ENCODE results near the gene CTAGE15.
"Not testable (repeated sequence)": the region's sequence is repeated elsewhere in the genome, so short reads cannot be mapped to it uniquely, and the experiment has no call there.

Gene CTAGE15

DNA sequence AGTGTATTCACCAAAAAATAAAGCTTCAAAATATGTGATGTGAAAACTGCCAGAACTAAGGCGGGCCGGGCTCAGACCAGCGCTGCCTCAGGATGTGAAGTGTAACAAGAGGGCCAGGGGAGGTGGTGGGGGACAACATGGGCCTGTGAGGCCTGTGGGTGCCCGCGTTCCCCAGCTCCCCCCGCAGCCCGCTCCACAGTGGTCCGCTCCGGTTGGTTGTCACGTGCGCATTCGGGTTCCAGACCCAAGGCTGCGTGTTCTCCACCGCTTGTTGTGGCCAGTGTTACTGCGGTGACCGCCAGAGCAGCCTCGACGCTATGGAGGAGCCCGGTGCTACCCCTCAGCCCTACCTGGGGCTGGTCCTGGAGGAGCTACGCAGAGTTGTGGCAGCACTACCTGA lies at the start of gene CTAGE15:
TSS of gene CTAGE15 (plus strand) at position 301 of the 400 bp plus-strand sequence. CDS start at position 318, 17 bp downstream.
- not testable (repeated sequence) for DNase-seq

DNA sequence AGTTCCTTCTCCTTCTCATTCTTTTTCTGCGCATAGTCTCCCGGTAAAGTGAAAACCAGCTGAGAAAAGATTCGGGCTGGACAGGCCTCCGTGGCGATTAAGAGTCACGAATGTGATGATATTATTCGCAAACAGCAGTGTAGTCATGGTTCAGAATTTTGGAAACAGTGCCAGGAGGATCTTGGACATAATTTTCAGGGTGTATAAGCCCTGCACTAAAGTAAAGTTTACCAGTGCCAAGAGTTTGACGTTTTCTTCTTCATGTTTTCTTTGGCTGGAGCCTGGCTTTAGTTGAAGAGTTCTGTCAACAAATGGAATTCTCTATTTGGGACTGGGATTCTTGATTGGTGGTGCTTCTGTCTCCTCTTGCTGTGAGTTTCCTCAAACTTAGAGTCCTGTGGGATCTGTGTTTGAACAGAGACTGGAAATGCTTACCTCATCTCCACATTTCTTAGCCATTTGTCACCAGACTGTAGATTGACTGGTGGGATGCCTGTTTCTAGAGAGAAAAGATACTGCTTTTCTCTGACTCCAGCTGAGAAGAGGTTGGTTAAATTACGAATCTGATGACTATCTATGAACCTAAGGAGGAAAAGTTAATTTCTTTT lies 49.2 kb upstream of the CTAGE15 start:
- not testable (repeated sequence) for DNase-seq

- DNase-seq, result not testable (repeated sequence)
Measured at GRCh38 chr7:143531169-143531926, 40.3 kb upstream of the CTAGE15 start.

DNA sequence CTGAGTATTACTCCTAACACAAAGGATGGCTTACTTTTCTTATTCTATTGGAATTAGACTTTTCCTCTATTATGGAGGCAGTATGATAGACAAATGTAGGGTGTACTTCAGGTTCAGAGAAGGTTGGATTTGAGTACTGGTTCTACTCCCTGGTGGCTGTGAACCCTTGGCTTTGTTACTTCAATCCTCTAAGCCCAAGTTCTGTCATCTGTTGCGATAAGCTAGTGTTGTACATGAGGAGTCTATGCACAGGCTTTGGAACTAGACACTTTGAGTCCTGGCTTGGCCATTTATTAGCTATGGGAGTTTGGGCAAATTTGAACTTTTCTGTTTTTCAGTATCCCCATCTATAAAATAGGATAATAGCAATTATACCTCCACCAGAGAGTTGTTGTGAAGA lies 39.7 kb upstream of the CTAGE15 start:
- DNase-seq, result not testable (repeated sequence)

GRCh38 chr7:143533213-143533839 lies 38.3 kb upstream of the CTAGE15 start:
- not testable (repeated sequence) for DNase-seq

- not testable (repeated sequence) for DNase-seq
Measured at GRCh38 chr7:143536443-143536842, 35.2 kb upstream of the CTAGE15 start.

- DNase-seq, result not testable (repeated sequence)
Measured at GRCh38 chr7:143543288-143544038, 28.1 kb upstream of the CTAGE15 start.

- DNase-seq, result not testable (repeated sequence)
Measured at GRCh38 chr7:143555968-143556367, 15.6 kb upstream of the CTAGE15 start.

DNA sequence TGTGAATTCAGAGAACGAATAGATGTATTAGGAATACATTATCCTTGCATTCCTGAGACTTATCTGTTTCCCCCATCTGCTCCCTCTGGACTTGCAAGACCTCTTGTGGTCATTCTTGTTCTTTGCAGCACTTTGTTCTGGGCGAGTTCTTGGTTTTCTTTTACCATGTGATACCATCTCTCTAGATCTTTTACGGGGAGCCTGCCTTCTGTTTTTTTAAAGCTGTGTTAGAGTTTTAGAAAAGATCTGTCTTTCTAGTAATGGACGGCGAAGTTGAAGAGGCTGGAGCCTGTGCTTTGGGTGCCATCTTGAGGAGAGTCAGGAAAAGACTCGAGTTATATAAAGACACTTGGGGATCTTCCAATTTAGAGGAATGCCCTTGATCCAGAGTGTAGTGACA lies 8.3 kb upstream of the CTAGE15 start:
- not testable (repeated sequence) for DNase-seq

GRCh38 chr7:143566001-143566400 lies 5.6 kb upstream of the CTAGE15 start:
- not testable (repeated sequence) for DNase-seq

GRCh38 chr7:143588183-143588582 lies 16.6 kb downstream of the CTAGE15 start:
- DNase-seq, result not testable (repeated sequence)

DNA sequence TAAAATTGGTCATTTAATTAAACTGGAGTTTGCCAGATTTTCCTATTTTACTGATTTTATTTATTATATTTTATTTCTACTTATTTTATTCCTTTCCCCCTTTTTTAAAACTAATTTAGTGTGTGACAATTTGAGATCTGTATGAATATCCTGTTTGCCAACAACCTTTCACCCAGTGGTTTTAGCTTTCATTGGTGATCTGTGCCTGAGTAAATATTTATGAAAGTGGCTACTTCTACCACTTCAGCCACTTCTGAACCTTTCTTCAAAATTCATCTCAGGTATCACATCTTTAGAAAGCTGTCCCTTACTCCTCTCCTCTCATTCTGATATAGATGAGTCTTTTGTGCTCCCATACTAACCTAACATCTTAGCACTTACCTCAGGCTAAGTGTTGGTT lies 18.3 kb downstream of the CTAGE15 start:
- DNase-seq, result not testable (repeated sequence)

DNA sequence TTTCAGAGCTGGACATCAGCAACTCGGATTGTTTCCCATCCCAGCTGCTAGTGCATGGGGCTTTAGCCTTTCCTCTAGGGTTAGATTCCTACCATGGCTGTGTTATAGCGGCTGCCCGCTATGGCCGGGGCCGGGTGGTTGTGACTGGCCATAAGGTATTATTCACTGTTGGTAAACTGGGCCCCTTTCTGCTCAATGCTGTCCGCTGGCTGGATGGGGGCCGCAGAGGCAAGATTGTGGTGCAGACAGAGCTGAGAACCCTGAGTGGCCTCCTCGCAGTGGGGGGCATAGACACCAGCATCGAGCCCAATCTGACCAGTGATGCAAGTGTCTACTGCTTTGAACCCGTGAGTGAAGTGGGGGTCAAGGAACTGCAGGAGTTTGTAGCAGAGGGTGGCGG lies 26.5 kb downstream of the CTAGE15 start:
- not testable (repeated sequence) for DNase-seq

DNA sequence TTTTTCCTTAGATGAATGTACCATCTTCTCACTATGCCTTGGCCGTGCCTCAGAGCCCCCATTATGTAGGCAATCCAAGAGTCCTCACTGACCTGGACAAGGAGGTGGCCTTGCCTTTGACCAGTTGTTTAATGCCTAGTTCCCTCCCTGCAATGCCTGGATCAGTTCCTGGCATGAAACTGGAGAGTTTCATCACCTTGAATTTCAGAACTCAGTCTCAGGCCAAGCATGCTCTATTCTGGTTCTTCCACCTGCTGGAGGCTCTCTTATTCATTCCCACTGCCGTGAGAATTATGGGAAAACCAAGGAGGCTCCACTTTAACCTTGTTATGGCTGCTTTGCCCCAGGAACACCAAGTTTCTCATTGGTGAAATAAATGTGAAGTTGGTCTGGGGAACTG lies 31.9 kb downstream of the CTAGE15 start:
- not testable (repeated sequence) for DNase-seq

DNA sequence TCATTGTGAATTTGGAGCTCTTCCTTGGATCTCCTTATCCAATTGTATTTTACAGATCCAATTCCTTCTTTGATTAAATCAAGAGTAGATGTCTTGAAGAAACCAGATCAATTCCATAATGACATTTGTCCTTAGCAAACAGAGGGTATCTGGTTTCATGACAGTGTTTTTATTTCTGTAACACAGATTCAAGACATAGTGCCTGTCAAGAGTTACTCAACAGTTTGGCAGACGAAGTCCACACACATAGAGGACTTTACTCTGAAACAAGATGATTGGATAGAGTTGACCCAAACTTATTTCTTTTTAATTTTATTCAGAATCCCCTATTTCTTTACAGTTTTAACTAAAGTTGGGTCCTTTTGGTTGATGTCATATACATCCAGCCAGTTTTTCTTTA lies 34.5 kb downstream of the CTAGE15 start:
- DNase-seq, result not testable (repeated sequence)

- DNase-seq, result not testable (repeated sequence)
Measured at GRCh38 chr7:143615545-143615944, 43.9 kb downstream of the CTAGE15 start.

- DNase-seq, result not testable (repeated sequence)
Measured at GRCh38 chr7:143617204-143617603, 45.6 kb downstream of the CTAGE15 start.

DNA sequence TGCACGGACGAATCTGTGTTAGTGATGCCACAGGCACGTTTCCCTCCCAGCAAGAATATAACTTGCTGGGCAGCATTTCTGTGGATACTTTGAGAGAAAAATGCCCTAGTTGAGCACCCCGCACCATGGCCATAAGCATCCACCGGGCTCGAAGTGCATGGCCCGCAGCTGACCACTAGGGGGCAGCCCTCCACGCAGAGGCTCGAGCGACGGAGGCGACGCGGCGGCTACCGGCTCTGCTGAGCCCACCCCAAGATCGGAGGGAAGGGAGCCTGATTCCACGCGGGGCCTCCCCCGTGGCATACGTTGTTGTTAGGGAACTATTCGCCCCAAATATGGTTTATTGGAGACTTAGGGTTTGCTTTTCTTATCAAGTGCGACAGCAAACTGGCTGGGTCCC lies 48.5 kb downstream of the CTAGE15 start:
- DNase-seq, result not testable (repeated sequence)

DNA sequence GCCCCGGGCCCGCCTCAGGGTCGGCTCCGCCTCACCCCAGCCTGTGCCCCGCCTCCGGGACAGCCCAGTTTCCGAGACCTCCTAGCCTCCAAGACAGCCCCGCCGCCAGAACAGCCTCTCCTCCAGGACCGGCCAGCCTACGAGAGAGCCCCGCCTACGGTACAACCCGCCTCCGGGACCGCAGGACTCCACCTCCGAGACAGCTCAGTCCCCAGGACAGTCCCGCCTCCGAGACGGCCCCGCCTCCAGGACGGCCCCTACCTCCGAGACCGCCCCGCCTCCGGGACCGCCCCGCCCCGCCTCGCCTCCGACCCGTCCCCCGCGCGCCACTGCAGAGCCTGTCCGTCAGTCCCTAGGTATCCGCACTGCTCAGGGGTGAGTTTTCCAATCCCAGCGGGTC lies 49.0 kb downstream of the CTAGE15 start, which contains the start of gene TCAF2:
TSS of gene TCAF2 (plus strand) at position 329 of the 400 bp plus-strand sequence.
- DNase-seq, result not testable (repeated sequence)

DNA sequence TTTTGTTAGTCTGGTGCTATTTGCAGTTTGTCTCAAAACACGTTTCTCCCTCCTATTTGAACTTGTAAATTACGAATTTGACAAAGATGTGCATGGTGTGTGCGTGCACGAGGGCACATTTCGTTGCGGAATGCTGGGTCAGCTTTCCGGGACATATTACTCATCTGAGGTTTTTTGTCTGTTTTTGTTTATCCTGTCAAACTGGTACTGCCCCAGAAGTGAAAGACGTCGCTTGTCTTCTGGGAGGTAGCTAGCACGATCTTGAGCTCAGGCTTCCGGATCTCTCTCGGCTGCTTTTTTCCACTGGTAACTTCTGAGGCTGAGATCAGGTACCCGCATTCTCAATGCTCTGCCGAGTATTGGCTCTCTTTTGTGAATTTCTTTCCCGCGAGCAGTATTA lies 49.6 kb downstream of the CTAGE15 start:
- DNase-seq, result not testable (repeated sequence)

GRCh38 chr7:143622130-143622529 lies 50.5 kb downstream of the CTAGE15 start:
- DNase-seq, result not testable (repeated sequence)

Data from EL (cell line).